LNCAP (cell line): ENCODE measurements around the gene RILP.

ENCODE experiments used
- CTCF ChIP-seq: fragments of 450-650 bp; IDR thresholded peaks from 2 replicates; pipeline ENCODE4 v1.5.1; 2017; ENCODE audit warnings: mild to moderate bottlenecking

The RILP gene

GRCh38 chr17:1638171-1638590 lies 11.5 kb downstream of the RILP start:
- no peak for TF ChIP-seq CTCF

GRCh38 chr17:1636732-1637285 lies 12.9 kb downstream of the RILP start:
- no peak for TF ChIP-seq CTCF

- no peak for TF ChIP-seq CTCF
Measured at GRCh38 chr17:1635675-1636465, 13.8 kb downstream of the RILP start.

DNA sequence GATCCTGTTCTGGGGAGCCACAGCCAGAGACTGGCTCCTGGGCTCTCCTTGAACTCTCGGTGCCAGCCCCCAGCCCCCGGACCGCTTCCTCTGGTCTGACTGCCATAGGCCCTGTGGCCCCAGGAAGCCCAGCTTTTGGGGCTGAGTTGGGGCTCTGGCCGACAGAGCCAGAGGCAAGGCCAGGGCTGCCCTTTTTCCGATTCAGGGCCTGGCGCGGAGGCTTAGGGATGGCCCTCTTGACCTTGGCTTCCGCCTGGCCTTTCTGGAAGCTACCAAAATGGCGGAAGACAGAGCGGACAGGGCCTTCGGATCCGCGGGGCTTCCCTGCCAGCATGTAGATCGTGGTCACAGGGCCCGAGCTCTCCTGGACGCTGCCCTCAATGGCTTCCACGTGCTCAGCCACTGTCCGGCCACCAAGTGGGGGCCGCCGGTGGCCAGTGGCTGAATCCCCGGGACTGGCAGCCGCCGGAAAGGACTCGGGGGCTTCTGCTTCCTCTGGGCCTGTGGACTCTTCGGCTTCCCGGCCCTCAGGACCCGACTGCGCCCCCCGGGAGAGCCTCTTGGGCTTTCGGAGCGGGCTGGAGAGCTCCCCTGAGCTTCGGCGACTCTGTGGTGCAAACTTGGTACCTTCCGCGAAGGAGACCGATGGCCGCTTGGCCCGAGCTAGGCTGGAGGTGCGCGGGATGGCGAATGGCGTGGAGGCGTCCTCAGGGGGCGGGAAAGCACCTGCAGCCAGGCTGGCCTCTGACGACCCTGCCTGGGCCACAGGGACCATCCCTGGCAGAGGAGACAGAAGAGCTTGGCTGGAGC lies 14.6 kb downstream of the RILP start:
- no peak for TF ChIP-seq CTCF

DNA sequence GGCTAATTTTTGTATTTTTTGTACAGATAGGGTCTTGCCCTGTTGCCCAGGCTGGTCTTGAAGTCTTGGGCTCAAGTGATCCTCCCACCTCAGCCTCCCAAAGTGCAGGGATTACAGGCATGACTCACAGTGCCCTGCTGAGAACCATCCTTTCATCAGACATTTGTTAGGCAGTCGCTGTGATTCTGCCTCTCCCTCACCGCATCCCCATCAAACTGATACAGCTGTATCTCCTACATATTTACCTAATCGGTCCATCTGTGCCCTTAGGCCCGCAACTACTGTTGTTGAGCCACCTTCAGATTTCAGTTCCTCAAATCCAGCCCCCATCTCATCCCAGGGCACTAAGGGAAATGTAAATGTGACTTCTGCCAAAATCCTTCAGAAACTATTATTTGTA lies 19.0 kb downstream of the RILP start:
- TF ChIP-seq CTCF: no peak

GRCh38 chr17:1629504-1630310 lies 20.0 kb downstream of the RILP start:
- peak; percentile 47; the same call in 1 of the 2 replicates for TF ChIP-seq CTCF
